GM12892 (cell line): Measurements from ENCODE around the gene PIP4K2A.
"Not testable (repeated sequence)": the region's sequence is repeated elsewhere in the genome, so short reads cannot be mapped to it uniquely, and the experiment has no call there.

ENCODE experiments used
- DNase-seq: peaks from one replicate; pipeline ENCODE4 v3.0.0; 2011; ENCODE audit not compliant: insufficient read length
- FAIRE-seq: peaks from 2 replicates; lab custom pipeline; 2011; peaks lifted over from hg19 to GRCh38; lab: Jason Lieb, UNC
- POLR2A ChIP-seq: IDR thresholded peaks from 2 replicates; pipeline ENCODE4 v1.6.1; 2011; ENCODE audit warnings: low read depth, low read length, control low read depth
- POLR2AphosphoS5 ChIP-seq: IDR thresholded peaks from 2 replicates; pipeline ENCODE4 v1.6.1; 2011; ENCODE audit warnings: low read depth, low read length, control low read depth
- TAF1 ChIP-seq: IDR thresholded peaks from 2 replicates; pipeline ENCODE4 v1.6.1; 2011; ENCODE audit warnings: low read depth, mild to moderate bottlenecking, control low read depth, low read length, borderline replicate concordance

PIP4K2A gene

GRCh38 chr10:22736134-22736533 lies 21.8 kb upstream of the PIP4K2A start:
- DNase-seq, result no peak
- no peak for TF ChIP-seq POLR2A
- no peak for TF ChIP-seq TAF1
- TF ChIP-seq POLR2AphosphoS5, result no peak
- FAIRE-seq, result no peak

- no peak for DNase-seq
- no peak for TF ChIP-seq POLR2A
- no peak for TF ChIP-seq TAF1
- no peak for TF ChIP-seq POLR2AphosphoS5
- no peak for FAIRE-seq
Measured at GRCh38 chr10:22733992-22734391, 19.6 kb upstream of the PIP4K2A start.

GRCh38 chr10:22727663-22728062 lies 13.3 kb upstream of the PIP4K2A start:
- no peak for TF ChIP-seq TAF1
- TF ChIP-seq POLR2AphosphoS5, result no peak
- no peak for TF ChIP-seq POLR2A
- no peak for FAIRE-seq
- DNase-seq, result no peak

- TF ChIP-seq POLR2AphosphoS5, result no peak
- TF ChIP-seq POLR2A, result no peak
- no peak for TF ChIP-seq TAF1
- DNase-seq, result no peak
- no peak for FAIRE-seq
Measured at GRCh38 chr10:22727112-22727511, 12.7 kb upstream of the PIP4K2A start.

GRCh38 chr10:22724773-22725172 lies 10.4 kb upstream of the PIP4K2A start:
- no peak for TF ChIP-seq POLR2AphosphoS5
- no peak for FAIRE-seq
- no peak for DNase-seq

GRCh38 chr10:22723783-22724182 lies 9.4 kb upstream of the PIP4K2A start:
- DNase-seq, result no peak
- TF ChIP-seq POLR2AphosphoS5, result no peak
- TF ChIP-seq POLR2A, result no peak
- no peak for TF ChIP-seq TAF1
- FAIRE-seq, result no peak

GRCh38 chr10:22723343-22723779 lies 9.0 kb upstream of the PIP4K2A start:
- DNase-seq (peak; percentile 29), FAIRE-seq (peak; percentile 96)
- TF ChIP-seq TAF1, result no peak
- TF ChIP-seq POLR2A, result 0 out of 2 replicates have a peak, but pooled peaks have one; percentile 27

- FAIRE-seq (peak; percentile 65), DNase-seq (no peak)
- TF ChIP-seq POLR2AphosphoS5 (no peak), TAF1 (no peak), POLR2A (no peak)
Measured at GRCh38 chr10:22722626-22723169, 8.3 kb upstream of the PIP4K2A start.

GRCh38 chr10:22720667-22721066 lies 6.3 kb upstream of the PIP4K2A start:
- DNase-seq (no peak), FAIRE-seq (no peak)
- no peak for TF ChIP-seq POLR2A
- TF ChIP-seq TAF1, result no peak
- TF ChIP-seq POLR2AphosphoS5, result no peak

- DNase-seq (no peak), FAIRE-seq (no peak)
- no peak for TF ChIP-seq POLR2AphosphoS5
- no peak for TF ChIP-seq POLR2A
- TF ChIP-seq TAF1, result no peak
Measured at GRCh38 chr10:22719406-22720042, 5.1 kb upstream of the PIP4K2A start.

GRCh38 chr10:22718659-22719058 lies 4.3 kb upstream of the PIP4K2A start:
- not testable (repeated sequence) for FAIRE-seq, DNase-seq

GRCh38 chr10:22717728-22718127 lies 3.4 kb upstream of the PIP4K2A start:
- no peak for DNase-seq
- no peak for TF ChIP-seq POLR2A
- no peak for TF ChIP-seq TAF1
- TF ChIP-seq POLR2AphosphoS5, result no peak
- no peak for FAIRE-seq
